ENCODE data around the gene HIPK4.

HIPK4 gene

DNA sequence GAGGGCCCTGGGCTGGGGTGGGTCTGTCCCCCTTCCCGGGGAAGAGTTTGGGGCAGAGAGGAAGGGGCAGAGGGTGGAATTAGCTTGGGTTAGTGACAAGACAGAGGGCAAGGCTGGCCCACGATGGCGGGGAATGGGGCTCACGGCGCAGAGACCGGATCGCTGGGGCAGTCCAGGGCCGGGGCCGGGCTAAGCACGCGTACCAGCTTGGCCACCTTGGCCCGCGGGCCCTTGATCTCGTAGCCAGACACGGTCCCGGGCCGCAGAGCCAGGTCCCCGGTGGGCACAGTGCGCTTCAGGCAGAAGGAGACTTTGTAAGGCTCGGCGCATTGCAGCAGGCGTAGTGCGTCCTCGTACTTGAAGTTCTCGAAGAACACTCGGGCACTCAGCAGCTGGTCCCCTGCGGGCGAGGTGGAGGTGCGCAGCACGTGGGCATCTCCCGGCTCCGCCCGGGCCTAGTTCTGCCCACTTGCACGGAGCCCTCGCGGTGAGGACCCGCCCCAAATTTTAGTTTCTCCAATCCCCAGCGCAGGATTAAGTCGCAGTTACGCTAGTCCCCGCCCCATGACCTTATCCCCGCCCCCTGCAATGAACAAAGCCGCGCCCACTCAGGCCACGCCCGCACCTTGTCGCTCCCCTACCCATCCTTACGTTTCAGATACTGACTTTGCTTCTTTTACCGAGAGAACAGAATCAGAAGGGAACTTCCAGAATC, 8.6 kb upstream of the HIPK4 start:
- TF ChIP-seq, protein P1, sequence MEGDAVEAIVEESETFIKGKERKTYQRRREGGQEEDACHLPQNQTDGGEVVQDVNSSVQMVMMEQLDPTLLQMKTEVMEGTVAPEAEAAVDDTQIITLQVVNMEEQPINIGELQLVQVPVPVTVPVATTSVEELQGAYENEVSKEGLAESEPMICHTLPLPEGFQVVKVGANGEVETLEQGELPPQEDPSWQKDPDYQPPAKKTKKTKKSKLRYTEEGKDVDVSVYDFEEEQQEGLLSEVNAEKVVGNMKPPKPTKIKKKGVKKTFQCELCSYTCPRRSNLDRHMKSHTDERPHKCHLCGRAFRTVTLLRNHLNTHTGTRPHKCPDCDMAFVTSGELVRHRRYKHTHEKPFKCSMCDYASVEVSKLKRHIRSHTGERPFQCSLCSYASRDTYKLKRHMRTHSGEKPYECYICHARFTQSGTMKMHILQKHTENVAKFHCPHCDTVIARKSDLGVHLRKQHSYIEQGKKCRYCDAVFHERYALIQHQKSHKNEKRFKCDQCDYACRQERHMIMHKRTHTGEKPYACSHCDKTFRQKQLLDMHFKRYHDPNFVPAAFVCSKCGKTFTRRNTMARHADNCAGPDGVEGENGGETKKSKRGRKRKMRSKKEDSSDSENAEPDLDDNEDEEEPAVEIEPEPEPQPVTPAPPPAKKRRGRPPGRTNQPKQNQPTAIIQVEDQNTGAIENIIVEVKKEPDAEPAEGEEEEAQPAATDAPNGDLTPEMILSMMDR (IDR thresholded peaks at IDR 0.05; ENCODE audit: insufficient read depth, missing control alignments), result no peak
- DNase-seq (ENCODE audit: insufficient read length, low spot score), result no peak
- no peak for FAIRE-seq

DNA sequence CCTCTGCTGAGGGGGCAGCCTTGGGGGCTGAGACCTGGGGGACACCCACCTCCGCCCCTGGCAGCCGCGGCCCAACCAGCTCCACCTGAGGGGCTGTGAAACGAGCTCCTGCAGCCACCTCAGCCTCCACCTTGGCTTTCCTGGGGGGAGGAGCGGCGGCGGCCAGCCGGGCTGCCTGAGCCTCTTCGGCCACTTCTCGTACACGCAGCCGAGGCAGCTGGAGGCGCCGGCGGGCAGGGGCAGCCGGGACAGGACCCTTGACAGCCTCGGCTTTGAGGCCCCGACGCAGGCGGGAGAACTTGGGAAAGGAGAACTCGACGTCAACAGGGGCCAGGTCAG, 7.6 kb upstream of the HIPK4 start:
- FAIRE-seq (no peak), DNase-seq (ENCODE audit: insufficient read length, low spot score) (no peak)
- TF ChIP-seq, protein P1 (IDR thresholded peaks at IDR 0.05; ENCODE audit: insufficient read depth, missing control alignments), result no peak

DNA sequence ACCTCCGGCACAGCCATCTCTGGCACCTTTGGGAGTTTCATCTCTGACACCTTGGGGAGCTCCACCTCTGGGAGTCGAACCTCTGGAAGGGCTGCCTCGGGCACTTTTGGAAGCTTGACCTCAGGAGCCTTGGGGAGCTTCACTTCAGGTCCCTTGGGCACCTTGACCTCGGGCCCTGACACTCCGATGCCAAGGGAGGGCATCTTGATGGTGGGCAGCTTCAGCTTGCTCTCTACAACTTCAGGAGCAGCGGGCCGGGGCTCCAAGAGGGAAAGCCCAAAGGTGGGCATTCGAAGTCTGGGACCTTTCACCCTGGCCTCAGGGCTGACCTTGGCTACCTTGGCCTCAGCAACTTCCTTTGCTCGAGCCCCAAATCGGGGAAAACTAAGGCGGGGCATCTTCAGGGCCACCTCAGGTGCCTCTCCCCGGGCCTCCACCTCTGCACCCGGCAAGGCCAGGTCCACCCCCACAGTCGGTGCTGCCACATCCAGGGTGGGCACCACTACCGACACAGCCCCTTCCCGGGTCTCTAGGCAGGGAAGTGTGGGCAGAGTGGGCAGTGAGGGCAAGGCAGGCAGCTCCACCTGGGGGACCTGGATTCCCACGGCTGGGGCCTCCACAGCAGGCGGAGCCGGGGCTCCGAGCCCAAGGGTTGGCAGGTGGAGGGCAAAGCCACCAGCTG, 7.0 kb upstream of the HIPK4 start:
- TF ChIP-seq, protein P1 (IDR thresholded peaks at IDR 0.05; ENCODE audit: insufficient read depth, missing control alignments), result no peak
- no peak for FAIRE-seq

DNA sequence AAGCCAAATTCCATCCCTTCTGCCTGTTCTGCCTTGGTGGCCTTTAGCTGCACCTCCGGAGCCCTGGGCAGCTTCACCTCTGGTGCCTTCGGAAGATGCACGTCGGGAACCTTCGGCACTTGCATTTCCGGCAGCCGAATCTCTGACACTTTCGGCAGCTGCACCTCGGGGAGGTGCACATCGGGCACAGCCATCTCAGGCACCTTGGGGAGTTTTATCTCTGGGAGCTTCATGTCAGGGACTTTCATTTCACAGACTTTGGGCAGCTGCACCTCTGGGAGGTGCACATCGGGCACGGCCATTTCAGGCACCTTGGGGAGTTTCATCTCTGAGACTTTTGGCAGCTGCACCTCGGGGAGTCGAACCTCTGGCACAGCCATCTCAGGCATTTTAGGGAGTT, 6.0 kb upstream of the HIPK4 start:
- FAIRE-seq (no peak), DNase-seq (ENCODE audit: insufficient read length, low spot score) (no peak)
- TF ChIP-seq, protein P1 (IDR thresholded peaks at IDR 0.05; ENCODE audit: insufficient read depth, missing control alignments), result no peak

More for the DNA sequence above, 7.0 kb upstream of the HIPK4 start:
- no peak for DNase-seq (ENCODE audit: insufficient read length, low spot score)

DNA sequence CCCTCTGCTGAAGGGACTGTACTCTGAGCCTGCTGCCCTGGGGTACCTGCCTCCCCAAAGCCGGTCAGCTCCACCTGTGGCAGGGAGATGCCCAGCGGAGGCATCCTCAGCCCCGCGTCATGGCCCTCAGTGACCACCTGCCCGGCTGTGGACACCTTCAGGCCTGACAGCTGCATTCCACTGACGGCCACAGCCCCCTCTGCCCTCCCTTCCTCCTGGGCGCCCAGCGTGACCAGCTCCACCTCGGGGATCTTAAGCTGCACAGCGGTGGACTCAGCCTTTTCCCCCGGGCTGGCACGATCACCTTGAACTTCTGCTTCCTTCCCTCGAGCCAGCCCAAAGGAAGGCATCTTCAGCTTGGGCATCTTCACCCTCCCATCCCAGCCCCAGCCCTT, 4.8 kb upstream of the HIPK4 start:
- TF ChIP-seq, protein P1 (IDR thresholded peaks at IDR 0.05; ENCODE audit: insufficient read depth, missing control alignments), result no peak
- no peak for FAIRE-seq

DNA sequence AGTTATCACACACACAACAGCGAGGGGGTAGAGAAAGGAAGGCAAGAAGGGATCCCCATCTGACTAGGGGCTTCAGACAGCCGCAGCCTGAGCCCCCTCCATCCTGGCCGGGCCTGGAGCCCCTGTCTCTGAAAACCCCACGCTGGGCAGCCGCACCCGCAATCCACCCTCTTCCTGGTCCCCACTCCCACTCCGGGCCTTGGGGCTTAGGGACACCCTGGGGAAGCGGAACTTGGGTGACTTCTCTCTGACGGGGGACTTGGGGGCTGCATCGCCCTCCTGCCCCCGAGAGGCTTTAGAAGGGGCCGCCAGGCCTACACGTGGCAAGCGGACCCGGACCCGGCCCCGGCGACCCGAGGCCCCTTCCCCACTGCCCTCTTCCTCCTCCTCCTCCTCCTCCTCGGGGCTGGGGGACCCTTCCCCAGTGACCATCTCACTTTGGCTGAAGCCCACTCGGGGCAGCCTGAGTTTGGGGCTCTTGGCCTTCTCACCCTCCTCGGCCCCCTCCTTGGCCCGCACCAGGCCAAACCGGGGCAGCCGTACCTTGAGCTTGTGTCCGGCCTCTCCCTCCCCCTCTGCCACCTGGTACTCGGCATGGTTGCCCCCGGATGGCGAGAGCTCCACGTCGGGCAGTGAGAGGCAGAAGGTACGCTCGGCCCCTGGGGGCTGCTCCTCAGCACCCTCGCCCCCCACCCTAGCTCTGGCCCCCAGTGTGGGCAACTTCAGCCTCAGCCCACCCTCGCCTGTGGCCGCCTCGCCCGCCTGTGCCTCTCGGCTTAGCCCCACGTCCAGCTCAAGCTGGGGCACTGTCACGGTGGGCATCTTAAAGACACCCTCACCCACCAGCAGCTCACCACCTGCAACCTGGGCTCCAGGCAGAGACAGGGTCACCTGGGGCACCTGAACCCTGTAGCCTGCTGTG, 4.2 kb upstream of the HIPK4 start:
- no peak for FAIRE-seq

More for the DNA sequence above, 4.8 kb upstream of the HIPK4 start:
- DNase-seq (ENCODE audit: insufficient read length, low spot score), result no peak

More for the DNA sequence above, 4.2 kb upstream of the HIPK4 start:
- TF ChIP-seq, protein P1 (IDR thresholded peaks at IDR 0.05; ENCODE audit: insufficient read depth, missing control alignments), result no peak
- DNase-seq (ENCODE audit: insufficient read length, low spot score), result no peak

Data from D721Med (cell line).